ENCODE measurements around the gene SH3TC1.

- TF ChIP-seq CTCF (IDR thresholded peaks at IDR 0.05) = no peak
- TF ChIP-seq POLR2A (IDR thresholded peaks at IDR 0.05) = no peak
- no peak for TF ChIP-seq EP300 (IDR thresholded peaks at IDR 0.05)
Observed at GRCh38 chr4:8250637-8251036, 51.5 kb downstream of the SH3TC1 start.
